Epithelial cell of proximal tubule (primary cell): ENCODE data around the gene FSCN2. TPM values are rescaled to one million over a fixed set of nuclear protein-coding genes. Genes with fewer than 3 reads are reported as not detected.
"Not testable (repeated sequence)": the region's sequence is repeated elsewhere in the genome, so short reads cannot be mapped to it uniquely, and the experiment has no call there.

ENCODE experiments used
- DNase-seq: peaks from one replicate; pipeline ENCODE4 v3.0.0-alpha.2; 2011; ENCODE audit warnings: low read depth
- H3K4me3 ChIP-seq: 2 replicates; pipeline ENCODE4 v1.5.1; 2011; ENCODE audit warnings: low read depth, mild to moderate bottlenecking, low read length
- total RNA-seq: library from RNA; depleted of rRNA; stranded (reverse); fragments of >200 nt; gene quantifications from 2 replicates; pipeline ENCODE4 v1.2.3, GENCODE V29; 2015
- TF ChIP-seq, protein P1 (sequence below): conservative IDR thresholded peaks from 2 replicates; pipeline ENCODE4 v1.5.1; 2012; ENCODE audit warnings: low read depth, mild to moderate bottlenecking, low read length

FSCN2 gene
- total RNA-seq, 1 donor from 2014 or later: not detected

DNA sequence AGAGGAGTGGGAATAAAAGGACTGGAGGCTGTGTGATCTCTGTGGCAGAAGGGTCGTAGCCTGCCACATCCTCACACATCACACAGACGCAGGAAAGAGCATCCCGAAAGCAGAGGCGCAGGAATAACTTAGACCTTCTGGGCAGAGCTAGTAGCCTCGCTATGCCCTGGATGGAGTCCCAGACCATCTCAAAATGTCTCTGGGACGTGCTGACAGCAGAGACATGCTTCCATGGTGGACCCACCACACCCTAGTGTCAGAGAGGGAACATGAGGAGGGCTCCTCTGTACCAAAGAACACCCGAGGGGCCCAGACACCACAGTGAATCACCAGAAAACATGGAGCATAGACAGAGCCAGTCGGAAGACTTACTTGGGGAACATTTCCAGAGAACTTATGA is 53.6 kb downstream of the FSCN2 start:
- no peak for DNase-seq
- no peak overlapping the region for H3K4me3 ChIP-seq
- TF ChIP-seq, protein P1, sequence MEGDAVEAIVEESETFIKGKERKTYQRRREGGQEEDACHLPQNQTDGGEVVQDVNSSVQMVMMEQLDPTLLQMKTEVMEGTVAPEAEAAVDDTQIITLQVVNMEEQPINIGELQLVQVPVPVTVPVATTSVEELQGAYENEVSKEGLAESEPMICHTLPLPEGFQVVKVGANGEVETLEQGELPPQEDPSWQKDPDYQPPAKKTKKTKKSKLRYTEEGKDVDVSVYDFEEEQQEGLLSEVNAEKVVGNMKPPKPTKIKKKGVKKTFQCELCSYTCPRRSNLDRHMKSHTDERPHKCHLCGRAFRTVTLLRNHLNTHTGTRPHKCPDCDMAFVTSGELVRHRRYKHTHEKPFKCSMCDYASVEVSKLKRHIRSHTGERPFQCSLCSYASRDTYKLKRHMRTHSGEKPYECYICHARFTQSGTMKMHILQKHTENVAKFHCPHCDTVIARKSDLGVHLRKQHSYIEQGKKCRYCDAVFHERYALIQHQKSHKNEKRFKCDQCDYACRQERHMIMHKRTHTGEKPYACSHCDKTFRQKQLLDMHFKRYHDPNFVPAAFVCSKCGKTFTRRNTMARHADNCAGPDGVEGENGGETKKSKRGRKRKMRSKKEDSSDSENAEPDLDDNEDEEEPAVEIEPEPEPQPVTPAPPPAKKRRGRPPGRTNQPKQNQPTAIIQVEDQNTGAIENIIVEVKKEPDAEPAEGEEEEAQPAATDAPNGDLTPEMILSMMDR: no peak

DNA sequence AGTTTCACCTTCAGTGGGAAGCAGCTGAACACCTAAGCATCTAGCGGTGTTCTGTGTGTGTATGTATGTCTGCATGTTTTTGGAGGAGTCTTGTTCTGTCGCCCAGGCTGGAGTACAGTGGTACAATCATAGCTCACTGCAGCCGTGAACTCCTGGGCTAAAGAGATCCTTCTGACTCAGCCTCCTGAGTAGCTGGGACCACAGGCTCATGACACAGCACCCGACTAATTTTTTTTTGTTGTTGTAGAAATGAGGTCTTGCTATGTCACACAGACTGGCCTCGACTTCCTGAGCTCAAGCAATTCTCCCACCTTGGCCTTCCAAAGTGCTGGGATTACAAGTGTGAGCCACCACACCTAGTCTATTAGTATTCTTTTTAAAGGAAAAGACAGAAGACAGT is 54.2 kb downstream of the FSCN2 start:
- no peak for DNase-seq
- TF ChIP-seq, protein P1: no peak
- H3K4me3 ChIP-seq: no peak overlapping the region

DNA sequence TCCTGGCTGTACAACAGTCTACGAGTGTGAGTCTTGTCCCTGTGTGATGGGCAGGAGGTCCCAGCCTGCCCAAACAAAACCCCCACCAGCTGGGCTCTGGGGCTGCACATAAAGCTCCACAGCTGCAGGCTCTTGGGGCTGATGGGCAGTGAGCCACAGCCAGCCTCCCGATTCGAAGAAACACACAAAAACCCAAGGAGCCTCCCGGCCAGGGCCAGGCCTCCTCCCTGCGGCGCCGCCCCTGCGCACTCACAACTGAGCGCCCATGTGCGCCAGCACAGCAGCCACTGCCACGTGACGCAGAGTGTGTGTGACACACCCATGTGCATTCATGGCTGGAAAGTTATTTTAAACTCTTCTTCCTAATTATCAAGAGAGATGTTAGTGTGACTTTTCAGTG is 54.6 kb downstream of the FSCN2 start:
- TF ChIP-seq, protein P1: no peak
- H3K4me3 ChIP-seq: no peak overlapping the region
- DNase-seq: no peak

DNA sequence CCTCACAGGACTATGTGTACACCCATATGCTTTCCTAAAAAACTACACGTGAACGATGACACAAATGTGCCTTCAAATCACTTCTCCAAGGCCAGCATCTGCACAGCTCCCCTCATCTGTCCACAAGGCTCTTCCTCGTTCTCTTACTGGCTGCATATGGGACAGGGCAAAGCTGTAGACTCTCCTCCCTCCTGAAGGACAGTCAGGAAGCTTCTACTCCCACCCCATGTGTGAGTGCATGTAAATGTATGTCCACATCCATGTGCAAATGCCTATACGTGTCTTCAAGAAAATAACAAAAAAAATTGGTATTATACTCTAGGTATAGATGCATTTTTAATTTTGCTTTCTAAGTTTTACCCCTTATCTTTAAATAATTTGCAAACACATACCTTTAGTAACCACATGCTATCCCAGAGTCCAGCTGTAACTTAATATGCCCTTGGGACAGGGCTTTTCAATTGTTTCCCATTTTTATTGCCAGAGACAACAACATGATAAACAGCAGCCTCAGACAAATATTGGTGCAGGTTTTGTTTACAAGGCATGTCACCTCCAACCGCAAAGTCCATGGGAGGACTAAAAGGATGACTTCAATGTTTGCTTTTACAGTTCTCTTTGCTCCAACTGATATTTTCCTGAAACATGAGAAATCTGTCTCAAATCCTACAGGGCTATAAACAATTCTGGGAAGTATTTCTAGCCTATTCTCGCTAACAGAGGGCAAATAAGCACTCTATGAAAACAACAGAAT is 55.6 kb downstream of the FSCN2 start:
- TF ChIP-seq, protein P1: no peak
- H3K4me3 ChIP-seq: no peak overlapping the region
- no peak for DNase-seq

DNA sequence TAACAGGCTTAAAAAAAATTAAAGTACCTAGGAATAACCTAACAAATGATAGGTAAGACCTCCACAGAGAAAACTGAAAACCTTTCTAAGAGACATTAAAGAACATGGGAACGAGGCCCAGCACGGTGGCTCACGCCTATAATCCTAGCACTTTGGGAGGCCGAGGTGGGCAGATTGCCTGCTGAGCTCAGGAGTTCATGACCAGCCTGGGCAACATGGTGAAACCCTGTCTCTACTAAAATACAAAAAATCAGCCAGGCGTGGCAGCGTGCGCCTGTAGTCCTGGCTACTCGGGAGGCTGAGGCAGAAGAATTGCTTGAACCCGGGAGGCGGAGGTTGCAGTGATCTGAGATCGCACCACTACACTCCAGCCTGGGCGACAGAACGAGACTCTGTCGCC is 56.6 kb downstream of the FSCN2 start:
- DNase-seq, H3K4me3 ChIP-seq: not testable (repeated sequence)

DNA sequence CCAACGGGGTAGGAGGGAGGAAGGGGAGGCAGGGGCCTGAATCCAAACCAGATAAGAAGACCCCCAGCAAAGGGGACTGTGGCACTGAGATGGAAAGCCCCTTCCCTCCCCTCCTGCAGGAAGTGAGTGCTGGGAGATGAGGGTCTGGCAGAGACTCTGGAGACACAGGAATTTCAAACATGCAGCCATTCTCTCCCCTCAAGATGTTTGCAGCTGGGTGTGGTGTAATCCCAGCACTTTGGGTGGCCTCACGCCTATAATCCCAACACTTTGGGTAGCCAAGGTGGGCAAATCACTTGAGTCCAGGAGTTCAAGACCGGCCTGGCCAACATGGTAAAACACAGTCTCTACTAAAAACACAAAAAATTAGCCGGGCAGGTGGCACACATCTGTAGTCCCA is 57.9 kb downstream of the FSCN2 start:
- TF ChIP-seq, protein P1: no peak
- no peak for DNase-seq
- H3K4me3 ChIP-seq: no peak overlapping the region

Other genes starting within 250 kb of the FSCN2 start
- gene SLC38A10, start 233.1 kb upstream of the FSCN2 start, total RNA-seq: 67.1 and 71.6 TPM in 2 replicates
- gene BAHCC1, start 132.9 kb upstream of the FSCN2 start, total RNA-seq: 4.8 and 6.2 TPM in 2 replicates
- 8,322 and 8,951 TPM in 2 replicates for gene ACTG1, start 15.6 kb upstream of the FSCN2 start, total RNA-seq
- gene FAAP100, start 24.0 kb downstream of the FSCN2 start, total RNA-seq: 33.8 and 38.2 TPM in 2 replicates
- 51.9 and 81.4 TPM in 2 replicates for gene NPLOC4, start 108.7 kb downstream of the FSCN2 start, total RNA-seq
- 0.14 and 0.29 TPM in 2 replicates for gene TSPAN10, start 108.8 kb downstream of the FSCN2 start, total RNA-seq
- 14.2 and 23.5 TPM in 2 replicates for gene PDE6G, start 128.2 kb downstream of the FSCN2 start, total RNA-seq
- 24.4 and 30.6 TPM in 2 replicates for gene OXLD1, start 138.2 kb downstream of the FSCN2 start, total RNA-seq
- gene CCDC137, start 138.4 kb downstream of the FSCN2 start, total RNA-seq: 32.7 and 33.2 TPM in 2 replicates
- 43.5 and 59.0 TPM in 2 replicates for gene ARL16, start 155.4 kb downstream of the FSCN2 start, total RNA-seq
- 122 and 144 TPM in 2 replicates for gene HGS, start 155.6 kb downstream of the FSCN2 start, total RNA-seq
- 127 and 218 TPM in 2 replicates for gene MRPL12, start 175.0 kb downstream of the FSCN2 start, total RNA-seq
- gene SLC25A10, start 183.9 kb downstream of the FSCN2 start, total RNA-seq: 60.1 and 98.6 TPM in 2 replicates